GM18861 (cell line): ENCODE measurements around the gene TTC38.
"Not testable (repeated sequence)": the region's sequence is repeated elsewhere in the genome, so short reads cannot be mapped to it uniquely, and the experiment has no call there.

Experiments used
- ATAC-seq: cut with Tn5 transposase; IDR thresholded peaks from one replicate; pipeline ENCODE4 v1.9.1; 2021; ENCODE audit not compliant: unreplicated experiment

Gene TTC38

GRCh38 chr22:46245511-46245910 lies 22.3 kb upstream of the TTC38 start:
- no peak for ATAC-seq

GRCh38 chr22:46246178-46246577 lies 21.6 kb upstream of the TTC38 start:
- ATAC-seq: no peak

- no peak for ATAC-seq
Measured at GRCh38 chr22:46247443-46247975, 20.3 kb upstream of the TTC38 start.

DNA sequence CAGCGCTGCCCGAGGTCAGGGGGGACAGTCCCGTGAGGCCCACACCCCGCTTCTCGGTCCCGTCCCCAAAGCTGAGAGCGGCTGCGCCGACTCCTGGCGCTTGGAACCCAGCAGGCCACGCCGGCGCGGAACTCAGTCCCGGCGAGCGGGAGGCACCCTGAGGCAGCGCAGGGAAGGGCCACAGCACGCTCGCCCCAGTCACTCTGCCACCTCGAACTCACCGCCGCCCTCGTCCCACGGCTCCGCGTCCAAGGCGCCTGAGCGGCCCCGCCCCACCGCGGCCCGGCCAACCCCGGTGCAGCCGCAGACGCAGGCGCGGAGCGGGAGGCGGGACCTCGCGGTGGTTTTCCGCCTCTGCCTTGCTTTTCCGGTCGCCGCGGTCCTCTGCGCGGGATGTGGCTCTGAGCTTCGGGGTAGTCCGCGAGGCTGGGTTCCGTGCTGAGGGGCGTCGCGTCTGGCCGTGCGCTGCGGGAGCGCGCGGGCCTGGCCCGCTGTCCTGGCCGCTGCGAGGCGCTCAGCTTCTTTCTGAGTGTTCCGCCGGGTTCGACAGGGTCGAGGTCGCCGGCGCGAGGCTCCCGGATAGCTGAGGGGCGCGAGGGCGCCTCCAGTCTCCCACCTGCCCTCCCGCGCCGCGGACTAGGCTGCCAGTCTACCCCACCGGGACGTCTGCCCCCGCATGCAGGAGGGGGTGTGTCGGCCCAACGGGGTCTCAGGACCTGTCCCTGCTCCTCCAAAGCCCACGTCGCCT lies 17.6 kb upstream of the TTC38 start, which contains the start of gene CDPF1:
TSS of gene CDPF1 (minus strand) at position 259 of the 748 bp plus-strand sequence. CDS start 2,009 bp downstream, outside the sequence.
- ATAC-seq: peak; percentile 66

DNA sequence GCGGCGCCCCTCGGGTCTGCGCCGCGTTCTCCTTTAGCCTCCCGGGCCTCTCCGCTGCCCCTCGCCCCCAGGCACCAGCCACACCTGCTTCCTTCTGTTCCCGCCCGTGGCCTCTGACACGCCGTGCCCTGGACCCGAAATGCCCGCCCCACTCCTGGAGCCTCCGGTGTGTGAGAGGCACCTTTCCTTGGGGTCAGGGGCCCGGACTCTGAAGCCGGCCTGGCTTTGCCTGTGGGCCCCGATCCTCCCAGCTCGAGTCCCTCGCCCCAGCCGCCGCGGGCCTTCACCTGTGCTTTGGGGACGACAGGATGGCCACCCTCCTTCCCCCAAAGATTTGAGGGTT lies 17.1 kb upstream of the TTC38 start:
- peak; percentile 10 for ATAC-seq

DNA sequence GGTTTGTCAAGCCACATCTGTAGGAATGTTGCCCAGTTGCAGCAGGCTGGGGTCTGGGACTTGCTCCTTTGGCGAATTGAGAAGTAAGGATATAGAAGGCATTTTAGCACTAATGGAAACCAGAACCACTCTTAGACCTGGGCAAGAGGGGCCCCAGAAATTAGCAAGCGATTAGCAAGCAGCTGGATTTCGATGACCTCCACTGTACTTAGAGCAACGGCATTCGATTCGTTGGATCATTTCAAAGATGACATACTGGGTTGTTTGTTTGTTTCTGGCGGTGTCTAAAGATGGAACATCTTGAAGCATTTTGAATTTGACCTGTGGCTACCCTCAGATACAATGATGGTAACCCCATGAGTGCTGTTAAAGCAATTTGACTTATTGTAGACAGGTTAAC lies 16.5 kb upstream of the TTC38 start:
- ATAC-seq: no peak

GRCh38 chr22:46251816-46252380 lies 15.9 kb upstream of the TTC38 start:
- ATAC-seq: no peak

DNA sequence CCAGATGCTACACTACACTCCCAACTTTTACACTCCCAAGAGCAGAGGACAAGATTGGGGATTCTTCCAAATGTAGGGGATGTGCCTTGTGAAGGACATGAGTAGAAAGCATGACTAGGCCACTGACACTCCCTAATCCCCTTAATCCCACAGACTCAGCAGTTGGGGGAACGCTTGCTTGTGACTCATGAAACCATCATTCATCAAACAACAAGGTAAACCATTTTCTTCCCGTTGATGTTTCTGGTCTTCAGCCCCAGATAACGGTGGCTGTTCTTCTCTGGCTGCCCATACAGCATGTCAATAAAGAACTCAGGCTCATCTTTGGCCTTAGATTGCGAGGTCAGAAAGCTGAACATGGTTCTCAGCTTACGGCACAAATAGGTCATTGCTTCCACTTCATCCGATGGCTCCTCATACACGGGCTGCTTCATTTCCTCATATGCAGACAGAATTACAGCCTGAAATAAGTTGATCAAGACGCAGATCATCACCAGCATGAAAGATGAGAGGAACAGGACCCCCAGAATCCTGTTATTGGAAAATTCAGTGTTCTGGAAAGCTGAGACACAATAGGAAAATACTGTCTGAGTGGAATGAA lies 11.3 kb upstream of the TTC38 start:
- ATAC-seq: no peak

DNA sequence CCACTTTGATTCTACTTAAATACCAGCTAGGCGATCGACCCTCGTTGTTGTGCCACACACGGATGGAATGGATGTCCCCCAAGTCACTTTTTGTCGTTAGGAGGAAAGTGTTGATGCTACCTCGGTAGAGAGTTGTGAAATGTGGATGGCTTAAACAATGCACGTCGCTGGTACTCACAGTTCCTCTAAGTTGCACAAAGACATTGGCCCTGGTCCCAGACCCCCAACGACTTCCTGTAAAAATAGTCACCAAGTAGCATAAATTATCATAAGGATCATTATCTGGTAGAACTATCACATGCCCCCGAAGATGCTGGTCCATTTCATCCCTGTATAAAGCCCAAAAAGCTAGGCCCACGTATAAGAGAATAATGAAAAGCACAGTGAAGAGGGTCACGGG lies 8.4 kb upstream of the TTC38 start:
- ATAC-seq: no peak

- no peak for ATAC-seq
Measured at GRCh38 chr22:46260038-46260437, 7.8 kb upstream of the TTC38 start.

DNA sequence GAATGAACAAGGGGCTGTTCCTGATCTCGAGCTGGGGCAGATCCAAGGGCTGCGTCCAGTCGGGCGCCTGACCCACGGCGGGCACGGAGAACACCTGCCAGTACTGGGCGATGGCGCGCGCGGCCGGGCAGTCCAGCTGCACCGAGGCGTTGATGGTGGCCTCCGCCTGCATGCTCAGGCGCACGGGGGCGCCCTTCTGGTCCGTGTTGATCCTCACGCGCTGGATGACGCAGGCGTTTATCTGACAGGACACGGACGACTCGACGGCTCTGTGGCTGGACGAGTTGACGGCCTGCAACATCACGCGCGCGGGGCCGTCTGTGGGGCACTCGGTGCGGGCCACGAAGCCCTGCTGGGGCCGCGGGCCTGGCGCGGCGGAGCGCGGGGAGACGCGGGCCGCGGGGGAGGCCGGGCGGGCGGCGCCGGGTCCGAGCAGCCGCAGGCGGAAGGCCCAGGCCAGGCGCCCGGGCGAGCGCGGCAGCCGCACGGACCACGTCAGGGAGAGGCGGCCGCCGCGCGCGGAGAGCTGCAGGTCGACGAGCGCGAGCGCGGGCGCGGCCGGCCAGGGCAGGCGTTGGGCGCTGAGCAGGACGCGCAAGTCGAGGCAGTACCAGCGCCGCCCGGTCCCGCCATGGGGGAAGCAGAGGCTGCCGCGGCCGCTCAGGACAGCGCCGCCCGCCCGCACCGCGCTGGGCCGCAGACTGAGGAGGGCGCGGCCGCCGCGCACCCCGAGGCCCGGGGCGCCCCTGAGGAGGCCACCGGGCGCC lies 5.2 kb upstream of the TTC38 start:
- no peak for ATAC-seq

DNA sequence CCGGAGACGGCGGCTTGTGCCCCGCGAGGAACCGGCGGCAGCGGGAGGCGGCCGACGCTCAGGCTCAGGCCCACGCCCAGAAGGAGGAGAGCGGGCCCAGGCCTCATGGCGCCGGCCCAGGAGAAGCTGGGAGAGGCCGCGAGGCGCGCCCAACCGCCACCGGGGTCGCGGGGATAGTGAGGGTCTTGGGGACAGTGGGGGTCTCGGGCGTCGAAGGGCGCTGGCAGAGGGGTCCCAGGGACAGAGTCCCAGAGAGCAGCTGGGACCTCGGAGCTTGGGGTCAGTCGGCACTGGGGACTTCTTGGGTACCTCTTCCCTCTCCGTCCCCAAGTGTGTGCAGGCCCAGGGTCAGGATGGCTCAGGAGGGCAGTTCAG lies 4.6 kb upstream of the TTC38 start, which contains the start of gene PKDREJ:
TSS of gene PKDREJ (minus strand) at position 128 of the 375 bp plus-strand sequence. CDS start at position 107, 21 bp downstream.
- no peak for ATAC-seq

GRCh38 chr22:46264520-46264919 lies 3.3 kb upstream of the TTC38 start:
- ATAC-seq: not testable (repeated sequence)

DNA sequence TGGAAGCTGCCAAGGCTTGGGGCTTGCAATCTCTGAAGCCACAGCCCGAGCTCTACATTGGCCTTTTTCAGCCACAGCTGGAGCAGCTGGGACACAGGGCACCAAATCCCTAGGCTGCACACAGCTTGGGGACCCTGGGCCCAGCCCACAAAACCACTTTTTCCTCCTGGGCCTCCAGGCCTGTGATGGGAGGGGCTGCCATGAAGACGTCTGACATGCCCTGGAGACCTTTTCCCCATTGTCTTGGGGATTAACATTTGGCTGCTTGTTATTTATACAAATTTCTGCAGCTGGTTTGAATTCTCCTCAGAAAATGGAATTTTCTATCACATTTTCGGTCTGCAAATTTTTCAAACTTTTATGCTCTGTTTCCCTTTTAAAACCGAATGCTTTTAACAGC lies 2.2 kb upstream of the TTC38 start:
- ATAC-seq: not testable (repeated sequence)

DNA sequence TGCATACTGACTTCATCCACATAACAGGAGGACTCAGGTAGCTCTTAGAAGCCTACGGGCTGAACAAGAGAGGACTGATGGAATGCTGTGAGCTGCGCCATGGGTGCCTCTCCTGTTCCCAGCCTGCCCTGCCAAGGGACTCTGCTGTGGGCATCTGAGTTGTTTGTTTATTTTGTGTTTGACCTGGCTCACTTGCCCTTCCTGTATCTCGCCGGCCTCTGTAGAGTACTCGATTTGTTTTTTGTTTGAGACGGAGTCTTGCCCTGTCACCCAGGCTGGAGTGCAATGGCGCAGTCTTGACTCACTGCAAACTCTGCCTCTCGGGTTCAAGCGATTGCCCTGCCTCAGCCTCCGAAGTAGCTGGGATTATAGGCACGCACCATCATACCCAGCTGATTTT lies 1.8 kb downstream of the TTC38 start:
- no peak for ATAC-seq

DNA sequence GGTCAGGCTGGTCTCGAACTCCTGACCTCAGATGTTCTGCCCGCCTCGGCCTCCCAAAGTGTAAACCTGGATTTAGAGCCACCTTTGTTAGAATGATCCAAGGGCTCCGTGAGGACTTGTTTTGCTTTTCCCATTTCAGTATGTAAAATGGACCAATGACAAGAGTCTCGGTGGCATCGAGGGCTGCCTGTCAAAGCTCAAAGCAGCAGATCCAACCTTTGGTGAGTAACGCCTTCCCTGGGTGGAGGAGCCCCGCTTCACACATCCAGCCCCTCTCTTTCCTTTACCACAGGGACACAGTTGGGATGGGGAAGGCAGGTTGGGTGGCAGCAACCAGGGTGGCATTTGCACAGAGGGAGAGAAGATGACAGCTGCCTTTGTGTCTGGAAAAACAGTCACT lies 4.4 kb downstream of the TTC38 start:
- no peak for ATAC-seq

GRCh38 chr22:46272762-46273431 lies 5.1 kb downstream of the TTC38 start:
- ATAC-seq: no peak

DNA sequence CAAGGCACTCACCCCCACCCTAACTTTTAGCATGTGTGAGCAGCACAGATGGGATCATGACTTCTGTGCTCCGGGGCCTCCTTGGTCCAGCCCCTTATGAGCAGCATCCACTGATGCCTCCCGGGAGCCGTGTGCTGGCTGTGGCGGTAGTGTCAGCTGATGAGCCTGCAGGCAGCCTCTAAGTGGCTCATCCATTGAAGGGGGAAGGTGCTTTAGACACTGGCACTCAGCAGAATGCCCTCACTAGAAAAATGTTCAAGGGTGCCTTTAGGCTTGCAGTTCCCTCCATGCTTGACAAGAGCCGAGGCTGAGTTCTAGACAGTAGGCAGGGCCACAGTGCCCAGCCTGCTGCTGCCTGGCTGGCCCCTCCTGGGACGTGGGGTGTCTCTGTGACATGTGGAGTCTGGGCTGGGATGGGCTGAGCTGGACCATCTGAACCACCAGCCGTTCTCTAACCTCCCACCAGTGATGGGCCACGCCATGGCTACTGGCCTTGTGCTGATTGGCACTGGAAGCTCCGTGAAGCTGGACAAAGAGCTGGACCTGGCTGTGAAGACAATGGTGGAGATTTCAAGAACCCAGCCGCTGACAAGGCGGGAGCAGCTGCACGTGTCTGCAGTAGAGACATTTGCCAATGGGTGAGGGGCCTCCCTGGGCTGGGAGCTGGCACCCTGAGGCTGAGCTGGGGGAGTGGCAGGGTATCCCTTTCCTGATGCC lies 5.8 kb downstream of the TTC38 start:
- ATAC-seq: no peak

DNA sequence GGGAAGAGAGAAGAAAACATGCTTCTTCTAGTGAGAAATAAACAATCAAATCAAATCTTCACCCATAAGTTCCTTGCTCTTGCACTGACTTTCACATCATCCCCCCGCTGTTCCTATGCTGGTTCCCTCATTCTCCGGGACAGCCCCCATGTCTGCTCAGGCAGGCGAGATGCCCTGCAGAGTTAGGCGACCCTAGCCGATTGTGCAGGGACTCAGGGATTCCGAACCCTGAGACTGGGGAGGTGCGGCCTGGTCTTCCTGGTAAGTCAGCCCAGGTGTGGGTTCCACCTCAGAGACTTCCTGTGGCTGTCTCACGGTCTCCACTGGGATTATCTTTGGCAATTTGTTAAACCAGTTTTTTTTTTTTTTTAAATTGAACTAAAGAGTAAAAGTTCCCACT lies 6.6 kb downstream of the TTC38 start:
- no peak for ATAC-seq

DNA sequence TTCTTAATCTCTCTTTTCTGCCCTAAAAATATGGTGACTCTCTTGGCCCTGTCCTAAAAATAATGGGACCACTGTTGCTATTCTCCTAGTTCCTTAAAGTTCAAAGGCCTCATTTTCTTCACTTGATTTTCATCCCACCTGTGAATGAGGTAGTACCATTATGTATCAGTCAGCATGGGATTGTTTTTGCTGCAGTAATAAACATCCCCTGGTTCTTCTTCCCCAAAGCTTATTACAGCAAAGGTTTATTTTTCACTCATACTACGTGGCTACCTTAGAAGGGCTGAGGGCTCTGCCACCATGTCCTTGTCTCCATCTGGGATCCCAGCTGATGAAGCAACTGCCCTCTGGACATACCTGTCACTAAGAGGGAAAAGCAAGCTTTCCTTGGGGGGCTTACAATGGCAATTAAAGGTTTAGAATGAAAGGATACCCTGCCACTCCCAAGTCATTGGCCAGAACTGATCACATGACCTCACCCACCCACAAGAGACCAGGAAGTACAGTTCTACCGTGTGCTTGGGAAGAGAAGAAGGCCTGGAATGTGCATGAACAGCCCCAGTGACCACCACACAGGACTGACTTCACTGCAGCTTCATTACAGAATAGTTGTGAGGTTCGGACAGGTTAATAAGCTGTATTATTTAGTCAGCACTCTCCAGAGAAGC lies 7.8 kb downstream of the TTC38 start:
- ATAC-seq: no peak
